HG02973 (cell line): ENCODE data around the gene OCSTAMP.

ENCODE experiments used
- ATAC-seq: cut with Tn5 transposase; IDR thresholded peaks from one replicate; pipeline ENCODE4 v1.9.1; 2021; ENCODE audit warnings: moderate library complexity; ENCODE audit not compliant: unreplicated experiment

Gene OCSTAMP

DNA sequence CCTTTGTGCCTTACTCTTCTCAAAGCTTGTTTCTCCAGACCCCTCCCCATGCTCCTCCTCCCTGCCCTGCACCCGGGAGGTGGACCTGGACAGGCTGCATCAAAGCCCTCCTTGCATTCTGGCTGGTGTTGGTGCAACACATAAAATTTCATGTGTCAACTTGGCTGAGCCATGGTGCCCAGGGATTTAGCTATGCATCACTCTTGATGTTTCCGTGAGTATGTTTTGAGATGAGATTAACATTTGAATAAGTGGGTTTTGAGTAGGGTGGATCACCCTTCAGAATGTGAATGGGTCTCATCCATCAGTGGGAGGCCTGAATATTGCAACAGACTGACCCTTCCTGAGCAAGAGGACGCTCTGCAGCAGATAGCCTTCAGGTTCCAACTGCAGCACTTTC is 4.4 kb upstream of the OCSTAMP start:
- no peak for ATAC-seq

DNA sequence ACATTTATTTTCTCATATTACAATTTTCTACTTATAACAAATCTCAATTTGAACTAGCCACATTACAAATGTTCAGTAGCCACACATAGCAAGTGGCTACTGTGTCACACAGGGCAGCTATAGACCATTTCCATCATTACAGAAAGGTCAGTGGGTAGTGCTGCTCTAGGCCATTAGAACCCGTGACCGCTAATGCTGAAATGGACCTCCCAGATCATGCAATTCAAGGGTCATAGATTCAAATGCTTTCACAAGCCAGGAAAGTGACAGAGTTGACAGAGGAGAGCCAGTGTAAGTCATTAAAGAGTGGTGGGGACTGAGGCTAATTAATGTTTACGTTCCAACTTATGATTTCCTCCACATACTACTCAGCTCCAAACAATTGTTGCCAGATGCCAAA is 3.5 kb upstream of the OCSTAMP start:
- ATAC-seq: no peak

DNA sequence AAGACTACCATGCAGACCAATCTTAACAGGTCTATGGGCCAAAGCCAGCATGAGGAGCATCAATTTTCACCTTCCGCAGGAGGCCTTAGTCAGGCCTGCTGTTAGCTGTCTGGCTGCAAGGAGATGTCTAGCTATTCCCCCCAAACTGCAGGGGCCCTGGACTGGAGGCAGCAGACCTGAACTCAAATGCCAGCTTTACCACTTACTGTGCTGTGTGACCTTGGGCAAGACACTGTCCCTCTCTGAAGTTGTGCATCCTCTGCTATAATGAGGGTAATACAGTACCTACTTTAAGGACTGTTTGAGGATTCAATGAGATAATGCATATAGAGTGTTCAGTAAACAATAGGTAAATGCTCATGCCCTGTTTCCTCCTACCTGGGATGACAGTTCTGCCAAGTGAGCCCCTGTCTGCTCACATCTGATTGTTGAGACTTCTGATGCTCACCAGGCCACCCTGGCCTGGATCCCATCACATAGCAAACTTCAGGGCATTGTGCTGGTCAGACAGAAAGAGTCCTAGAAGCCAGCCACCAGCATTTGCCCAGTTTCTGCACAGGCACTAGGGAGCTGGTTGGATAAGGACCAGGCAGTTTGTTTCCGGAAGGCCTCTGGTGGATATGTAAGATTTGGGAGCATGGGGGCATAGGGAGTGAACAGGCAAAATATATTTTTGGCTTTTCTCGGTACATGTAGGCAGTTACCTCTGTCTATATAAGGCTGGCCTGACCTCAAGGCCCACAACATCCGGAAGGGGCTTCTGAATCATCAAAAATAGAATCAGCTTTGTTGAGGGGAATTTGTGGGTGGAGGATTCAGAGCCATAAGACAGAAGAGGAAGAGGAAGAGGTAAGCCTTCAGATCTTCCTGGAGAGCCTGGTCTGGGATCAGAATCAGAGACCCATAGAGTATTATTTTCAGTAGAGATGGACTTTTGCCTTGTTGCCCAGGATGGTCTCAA is 2.3 kb upstream of the OCSTAMP start:
- ATAC-seq: no peak

DNA sequence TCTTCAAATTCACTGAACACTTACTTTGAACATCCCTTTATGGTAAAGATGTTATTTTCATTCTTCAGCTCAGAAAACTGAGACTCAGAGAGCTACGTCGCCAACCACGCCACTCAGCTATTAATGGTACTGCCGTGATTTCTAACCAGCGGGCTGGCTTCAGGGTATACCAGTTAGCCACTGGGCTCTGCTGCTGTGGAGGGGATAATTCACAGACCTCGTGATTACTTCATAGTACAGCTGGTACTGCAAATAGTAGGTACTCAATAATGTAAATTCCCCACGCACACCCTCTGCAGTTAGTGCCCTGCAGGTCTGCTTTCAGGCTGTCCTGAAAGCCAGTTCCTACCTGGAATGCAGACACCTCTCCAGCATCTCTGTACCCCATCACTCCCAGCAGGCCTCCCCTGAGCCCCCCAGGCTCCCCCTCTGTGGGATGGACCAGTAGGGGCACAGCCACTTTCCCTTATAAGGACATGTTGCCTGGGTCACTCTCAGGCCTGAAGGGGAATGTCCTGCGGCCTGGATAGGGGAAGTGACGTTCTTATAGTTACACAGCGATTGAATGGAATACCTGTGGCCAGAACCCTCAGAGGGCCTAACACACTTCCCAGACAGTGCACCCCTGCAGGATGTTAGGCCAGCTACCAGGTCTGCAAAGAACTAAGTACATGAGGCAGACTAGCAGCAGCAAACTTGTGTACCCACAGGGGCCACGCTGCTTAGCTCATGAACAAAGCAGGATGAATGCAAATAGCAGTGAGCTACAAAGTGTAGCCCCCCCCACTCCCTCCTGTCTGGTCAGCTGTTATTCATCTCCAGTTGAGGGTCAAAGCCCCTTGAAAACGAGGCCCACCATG is 1.3 kb upstream of the OCSTAMP start:
- no peak for ATAC-seq

DNA sequence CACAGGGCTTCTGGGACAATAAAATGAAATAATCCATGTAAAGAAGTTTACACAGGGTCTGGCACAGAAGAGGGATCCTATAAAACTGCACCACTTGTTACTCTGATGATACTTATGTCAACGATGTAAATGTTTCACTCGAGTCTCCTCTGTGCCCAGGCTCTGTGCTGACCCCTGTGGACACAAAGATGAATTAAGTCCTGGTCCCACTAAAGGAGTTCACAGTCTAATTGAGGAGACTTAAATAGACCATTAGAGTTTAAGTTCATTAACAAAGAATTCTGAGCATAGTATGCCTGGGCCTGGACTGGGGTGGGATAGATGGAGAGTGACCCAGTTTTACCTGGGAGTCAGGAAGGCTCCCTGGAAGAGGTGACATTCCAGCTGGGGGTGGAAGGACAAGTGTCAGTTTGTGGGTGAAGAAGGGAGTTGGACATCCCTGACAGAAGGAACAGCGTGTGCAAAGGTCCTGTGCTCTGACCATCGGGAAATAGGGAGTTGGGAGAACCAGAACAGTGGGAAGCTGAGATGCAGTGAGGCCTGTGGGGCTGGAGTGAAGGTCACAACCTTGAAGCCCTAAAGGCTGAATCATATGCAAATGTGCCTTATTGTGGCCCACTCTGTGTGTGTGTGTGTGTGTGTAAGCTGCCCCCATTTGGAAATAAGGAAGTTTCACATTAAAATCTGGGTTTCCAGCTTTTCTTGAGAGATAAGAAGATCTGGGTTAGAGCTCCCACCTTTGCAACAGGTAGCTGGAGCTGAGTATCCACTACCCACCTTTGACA is 1.1 kb downstream of the OCSTAMP start:
- no peak for ATAC-seq

DNA sequence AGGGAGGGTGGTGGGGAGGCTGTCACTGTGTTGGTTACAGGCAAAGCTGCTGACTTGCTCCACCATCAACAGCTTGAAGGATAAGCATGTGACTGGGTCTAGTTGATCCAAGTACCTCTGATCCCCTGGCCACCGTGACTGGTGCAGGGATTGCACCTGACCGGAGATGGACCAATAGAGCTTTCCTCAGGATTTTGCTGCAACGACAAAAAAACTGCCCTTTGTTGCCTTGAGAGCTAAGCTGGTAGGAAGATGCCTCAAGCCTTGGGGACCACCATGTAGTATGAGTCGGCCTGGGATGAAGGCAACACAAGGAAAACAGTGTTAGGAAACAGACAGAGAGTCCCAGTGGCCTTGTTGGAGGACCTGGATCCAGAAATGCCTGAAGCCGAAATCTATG is 1.8 kb downstream of the OCSTAMP start:
- no peak for ATAC-seq

DNA sequence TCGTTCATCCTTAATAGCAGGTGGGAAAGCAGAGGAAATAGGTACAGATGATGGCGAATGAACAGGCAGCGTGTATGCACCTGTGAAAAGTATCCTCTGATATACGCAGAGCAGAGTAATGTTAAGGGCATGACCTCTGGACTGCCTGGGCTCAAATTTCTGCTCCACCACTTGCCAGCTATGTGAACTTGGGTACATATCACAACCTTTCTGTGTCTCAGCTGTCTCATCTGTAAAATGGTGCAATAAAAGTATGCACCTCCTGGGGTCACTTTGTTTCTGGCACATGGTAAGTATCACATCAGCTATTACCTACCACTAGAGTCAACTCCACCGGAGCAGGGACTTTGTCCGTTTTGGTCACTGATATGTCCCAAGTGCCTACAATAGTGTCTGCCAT is 2.5 kb downstream of the OCSTAMP start:
- ATAC-seq: no peak

DNA sequence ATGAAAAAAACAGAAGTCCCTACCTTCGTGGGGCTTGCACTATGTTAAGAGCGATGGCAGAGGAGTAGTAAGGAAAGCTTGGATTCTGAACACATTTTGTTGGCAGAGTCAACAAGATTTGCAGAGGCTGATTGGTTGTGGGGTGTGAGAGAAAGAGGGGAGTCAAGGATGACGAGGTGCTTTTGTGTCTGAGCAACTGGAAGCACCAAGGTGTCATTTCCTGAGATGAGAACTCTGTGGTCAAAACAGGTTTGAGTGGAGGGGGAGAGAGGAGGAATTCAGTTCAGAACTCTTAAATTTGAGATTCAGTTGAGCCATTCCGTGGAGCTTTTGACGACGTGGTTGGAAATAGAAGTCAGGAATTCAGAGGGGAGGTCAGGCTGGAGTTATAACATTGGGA is 3.5 kb downstream of the OCSTAMP start:
- ATAC-seq: no peak

DNA sequence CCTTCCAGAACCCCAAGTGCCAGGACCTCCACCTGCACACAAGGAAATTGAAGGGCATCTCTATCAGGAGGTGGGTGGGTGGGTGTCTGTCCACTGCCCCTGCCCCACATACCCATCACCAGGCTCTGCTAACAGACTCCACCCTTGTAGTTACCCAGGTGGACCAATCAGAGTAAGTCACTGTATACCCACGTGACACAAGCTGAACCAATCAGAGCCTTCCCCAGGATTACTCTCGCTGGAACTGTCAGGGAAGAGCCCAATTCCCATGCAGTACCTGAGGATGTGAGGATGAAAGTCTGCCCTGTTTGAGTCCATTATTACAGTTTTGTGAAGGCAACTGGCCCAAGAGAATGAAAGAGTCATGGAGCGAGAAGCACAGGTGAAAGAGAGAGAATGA is 4.2 kb downstream of the OCSTAMP start:
- ATAC-seq: no peak

DNA sequence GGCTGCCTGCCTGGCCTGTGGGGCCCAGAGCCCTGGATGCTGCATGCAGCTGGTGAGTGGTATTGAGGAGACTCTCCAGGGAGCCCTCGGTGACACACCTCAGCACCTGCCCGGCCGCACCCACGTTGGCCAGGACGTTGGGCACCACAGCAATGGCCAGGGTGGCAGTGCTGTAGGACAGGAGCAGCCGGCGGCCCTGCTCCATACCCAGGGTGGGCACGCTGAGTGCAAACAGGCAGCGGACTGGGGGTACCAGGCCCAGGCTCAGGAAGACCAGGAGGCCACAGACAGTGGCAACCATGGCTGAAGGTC is 4.7 kb downstream of the OCSTAMP start:
- no peak for ATAC-seq

DNA sequence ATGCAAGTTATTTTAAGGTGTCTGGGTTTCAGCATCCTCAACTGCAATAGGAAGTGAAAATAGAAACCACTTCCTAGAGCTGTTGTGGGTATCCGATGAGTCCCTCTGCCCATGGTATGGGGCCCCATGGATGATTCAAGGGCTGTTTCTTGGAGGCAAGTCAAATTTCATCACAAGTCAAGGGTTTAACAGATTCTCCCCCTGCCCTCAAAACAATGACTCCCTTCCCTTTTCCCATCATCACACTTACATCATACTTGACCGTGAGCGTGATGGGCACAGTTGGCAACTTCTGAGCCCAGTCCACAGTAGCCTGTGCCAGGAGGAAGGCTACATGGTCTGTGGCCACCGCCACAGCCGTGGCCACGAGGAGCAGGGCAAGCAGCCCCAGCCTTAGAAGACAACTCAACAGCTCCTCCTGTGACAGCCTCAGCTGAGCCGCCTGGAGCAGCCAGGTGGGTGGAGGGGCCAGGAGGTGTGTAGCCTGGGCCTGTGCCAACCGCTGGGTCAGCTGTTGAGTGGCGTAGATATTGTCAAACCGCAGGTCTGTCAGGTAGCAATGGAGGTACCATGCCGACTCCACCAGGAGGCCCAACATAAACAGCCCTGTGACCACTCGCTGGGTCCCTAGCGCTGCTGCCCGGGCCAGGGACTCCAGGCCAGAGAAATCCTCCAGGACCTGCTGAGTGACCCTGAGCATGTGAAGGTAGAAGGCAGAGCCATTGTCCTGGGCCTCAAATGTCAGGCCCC is 5.2 kb downstream of the OCSTAMP start:
- no peak for ATAC-seq

DNA sequence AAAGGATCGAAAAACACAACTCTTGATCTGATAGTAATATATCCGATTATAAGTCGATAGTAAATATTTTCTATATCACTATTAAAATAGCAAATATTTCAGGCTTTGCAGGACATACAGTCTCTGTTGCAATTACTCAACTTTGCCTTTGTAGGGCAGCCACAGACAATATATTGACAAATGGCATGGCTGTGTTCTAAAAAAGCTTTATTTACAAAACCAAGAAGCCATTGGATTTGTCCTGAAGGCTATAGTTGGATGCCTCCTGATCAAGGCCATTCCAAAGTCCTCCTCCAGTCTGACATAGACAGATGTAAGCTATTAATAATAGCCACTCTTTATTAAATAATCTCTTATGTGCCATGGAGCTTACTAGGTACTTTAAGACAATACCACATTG is 5.9 kb downstream of the OCSTAMP start:
- no peak for ATAC-seq

DNA sequence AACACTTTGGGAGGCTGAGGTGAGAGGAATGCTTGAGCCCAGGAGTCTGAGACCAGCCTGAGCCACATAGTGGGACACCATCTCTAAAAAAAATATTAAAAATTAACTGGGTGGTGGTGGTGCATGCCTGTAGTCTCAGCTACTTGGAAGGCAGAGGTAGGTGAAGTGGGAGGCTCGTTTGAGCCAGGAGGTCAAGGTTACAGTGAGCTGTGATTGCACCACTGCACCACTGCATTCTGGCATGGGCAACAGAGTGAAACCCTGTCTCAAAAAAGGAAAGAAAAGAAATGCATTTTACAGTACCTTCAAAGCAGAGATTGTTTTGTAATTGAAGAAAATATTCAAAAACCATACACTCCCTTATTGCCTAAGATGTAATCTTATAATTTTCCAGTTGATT is 6.5 kb downstream of the OCSTAMP start:
- no peak for ATAC-seq

DNA sequence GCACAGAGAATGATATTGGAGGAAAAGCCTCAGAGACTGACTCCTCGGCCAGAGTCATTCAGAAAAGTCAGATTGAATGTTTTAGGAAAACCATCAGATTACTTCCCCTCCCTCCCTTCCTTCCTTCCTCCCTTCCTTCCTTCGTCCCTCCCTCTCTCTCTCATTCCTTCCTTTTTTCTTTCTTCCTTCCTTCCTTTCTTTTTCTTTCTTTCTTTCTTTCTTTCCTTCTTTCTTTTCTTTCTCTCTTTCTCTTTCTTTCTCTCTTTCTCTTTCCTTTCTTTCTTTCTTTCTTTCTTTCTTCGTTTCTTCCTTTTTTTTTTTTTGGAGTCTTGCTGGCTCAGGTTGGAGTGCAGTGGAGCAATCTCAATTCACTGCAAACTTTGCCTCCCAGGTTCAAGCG is 7.4 kb downstream of the OCSTAMP start:
- ATAC-seq: no peak

DNA sequence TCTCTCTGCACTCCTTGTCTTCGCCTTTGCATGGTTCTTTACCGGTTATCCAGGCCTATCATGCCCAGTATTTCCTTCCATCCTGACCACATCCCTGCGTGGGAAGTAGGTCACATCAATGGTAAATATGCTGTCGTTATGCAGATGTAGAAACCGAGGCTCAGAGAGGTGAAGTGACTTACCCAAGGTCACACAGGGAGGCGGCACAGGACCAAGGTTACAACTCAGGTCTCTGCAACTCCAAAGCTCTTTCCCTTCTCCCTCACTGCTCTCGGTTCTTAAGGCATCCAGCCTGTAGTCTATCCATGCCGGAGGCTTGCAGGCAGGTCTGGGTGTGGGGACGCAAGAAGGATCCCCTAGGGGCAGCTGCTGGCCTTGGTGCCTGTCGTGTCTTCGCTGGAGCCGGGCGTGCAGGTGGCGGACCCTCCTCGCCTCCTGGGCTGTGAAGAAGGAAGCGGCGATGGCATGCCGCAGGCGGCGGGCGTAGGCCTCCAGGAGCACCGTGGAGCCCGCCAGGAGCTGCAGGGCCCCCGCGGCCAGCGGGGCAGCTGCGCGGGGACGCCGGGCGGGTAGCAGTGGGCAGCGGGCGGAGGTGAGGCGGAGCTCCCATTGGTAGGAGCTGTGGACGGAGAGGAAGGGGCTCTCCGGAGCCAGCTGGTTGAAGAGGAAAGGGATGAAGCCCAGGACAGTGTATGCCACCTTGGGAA is 9.1 kb downstream of the OCSTAMP start:
- ATAC-seq: no peak

DNA sequence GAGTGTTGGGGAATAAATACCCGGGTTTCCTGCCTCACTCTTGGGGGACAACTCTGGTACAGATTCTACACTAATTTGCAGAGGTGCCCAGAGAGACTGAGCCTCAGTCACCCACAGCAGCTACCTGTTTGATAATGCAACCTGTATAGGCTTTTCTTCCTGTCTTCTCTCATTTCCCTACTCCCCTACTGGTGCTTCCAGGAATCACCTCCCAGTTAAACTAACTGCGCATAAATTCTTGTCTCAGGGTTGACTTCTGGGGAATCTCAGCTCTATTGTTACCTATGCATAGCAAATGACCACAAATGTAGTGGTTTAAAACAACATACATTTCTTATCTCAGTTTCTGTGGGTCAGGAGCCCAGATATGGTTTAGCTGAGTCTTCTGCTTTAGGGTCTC is 11.3 kb downstream of the OCSTAMP start:
- ATAC-seq: no peak

DNA sequence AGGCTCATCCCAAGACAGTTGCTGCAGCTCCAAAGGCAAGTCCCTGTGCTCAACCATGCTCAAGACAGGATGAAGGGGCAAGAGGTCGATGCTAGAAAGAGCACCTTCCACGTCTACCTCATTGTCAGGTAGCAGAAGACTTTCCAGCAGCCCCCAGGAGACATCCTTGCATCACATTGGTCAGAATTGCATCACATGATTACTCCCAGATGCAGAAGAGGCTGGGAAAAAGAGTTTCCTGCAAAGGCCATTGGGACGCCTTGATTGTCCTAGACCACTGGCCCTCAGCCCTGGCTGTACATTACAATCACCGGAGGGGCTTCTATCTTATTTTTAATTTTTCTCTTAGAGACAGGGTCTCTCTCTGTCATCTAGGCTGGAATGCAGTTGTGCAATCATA is 19.8 kb downstream of the OCSTAMP start:
- no peak for ATAC-seq

DNA sequence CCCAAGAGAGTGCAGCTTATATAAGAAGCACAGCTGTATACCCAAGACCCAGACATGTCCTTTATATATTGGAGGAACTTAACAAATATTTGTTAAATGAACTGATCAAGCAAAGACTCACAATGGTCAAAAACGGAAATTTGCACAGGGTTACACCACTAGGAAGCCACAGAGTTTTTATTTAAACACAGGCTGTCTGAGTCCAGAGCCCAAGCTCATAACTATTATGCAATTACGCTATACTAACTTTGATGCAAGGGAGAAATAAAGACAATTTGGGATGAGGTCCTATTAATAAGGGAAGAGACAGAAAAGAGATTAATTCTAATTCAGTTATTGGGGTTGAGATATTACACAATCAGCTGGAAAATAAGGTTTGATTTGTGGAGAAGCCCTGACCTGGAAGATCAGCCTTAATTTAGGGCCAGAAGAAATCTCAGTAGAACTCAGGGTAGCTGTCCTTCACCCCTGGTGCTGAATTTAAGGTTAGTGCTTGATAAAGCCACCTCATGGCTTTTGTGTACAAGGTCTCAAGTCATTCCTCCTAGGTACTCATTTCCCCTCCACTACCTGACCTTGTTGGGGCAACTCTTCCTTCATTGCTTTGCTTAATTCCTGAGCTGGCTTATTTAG is 26.6 kb downstream of the OCSTAMP start:
- no peak for ATAC-seq

DNA sequence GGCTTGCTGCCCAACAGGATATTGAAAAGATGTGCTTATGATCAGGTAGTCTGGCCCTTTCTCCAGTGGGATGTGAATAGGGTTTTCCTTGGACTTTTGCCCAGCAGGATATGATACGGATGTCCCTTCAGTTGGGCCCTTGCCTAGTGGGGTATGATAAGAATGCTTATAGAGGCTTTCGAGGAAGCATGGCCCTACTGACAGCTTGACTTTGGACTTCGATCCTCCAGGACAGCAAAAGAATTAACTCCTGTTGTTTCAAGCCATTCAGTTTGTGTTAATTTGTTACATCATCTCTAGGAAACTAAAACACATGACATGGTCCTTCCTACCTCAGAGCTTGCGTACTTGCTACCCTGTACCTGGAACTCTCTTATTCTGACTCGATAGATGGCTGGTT is 27.3 kb downstream of the OCSTAMP start:
- no peak for ATAC-seq
